HG02623 (cell line): ENCODE results near the gene PCDH9.
A peak's percentile ranks its signal among the peaks of the same experiment; 100 is the strongest.

Experiments used
- ATAC-seq: cut with Tn5 transposase; IDR thresholded peaks from one replicate; pipeline ENCODE4 v1.9.1; 2021; ENCODE audit warnings: moderate library complexity; ENCODE audit not compliant: unreplicated experiment

Gene PCDH9

GRCh38 chr13:66689037-66689619 is 541.0 kb downstream of the PCDH9 start:
- no peak for ATAC-seq

- ATAC-seq = no peak
Measured at GRCh38 chr13:66681403-66681802, 548.7 kb downstream of the PCDH9 start.

GRCh38 chr13:66680031-66680430 is 550.1 kb downstream of the PCDH9 start:
- no peak for ATAC-seq

GRCh38 chr13:66675620-66676019 is 554.5 kb downstream of the PCDH9 start:
- no peak for ATAC-seq

- ATAC-seq = no peak
Measured at GRCh38 chr13:66673401-66673800, 556.7 kb downstream of the PCDH9 start.

- no peak for ATAC-seq
Measured at GRCh38 chr13:66665991-66666390, 564.1 kb downstream of the PCDH9 start.

- no peak for ATAC-seq
Measured at GRCh38 chr13:66663711-66664110, 566.4 kb downstream of the PCDH9 start.

GRCh38 chr13:66663206-66663605 is 566.9 kb downstream of the PCDH9 start:
- no peak for ATAC-seq

GRCh38 chr13:66661336-66661735 is 568.8 kb downstream of the PCDH9 start:
- no peak for ATAC-seq

GRCh38 chr13:66660468-66660813 is 569.7 kb downstream of the PCDH9 start:
- no peak for ATAC-seq

- peak; percentile 76 for ATAC-seq
Measured at GRCh38 chr13:66659701-66660467, 570.3 kb downstream of the PCDH9 start.

GRCh38 chr13:66659286-66659685 is 570.9 kb downstream of the PCDH9 start:
- no peak for ATAC-seq

GRCh38 chr13:66657165-66657881 is 572.8 kb downstream of the PCDH9 start:
- ATAC-seq = no peak

- no peak for ATAC-seq
Measured at GRCh38 chr13:66655847-66656454, 574.2 kb downstream of the PCDH9 start.

- ATAC-seq = no peak
Measured at GRCh38 chr13:66644855-66645460, 585.2 kb downstream of the PCDH9 start.

GRCh38 chr13:66640231-66640630 is 589.9 kb downstream of the PCDH9 start:
- ATAC-seq = peak; percentile 52

GRCh38 chr13:66639044-66639443 is 591.1 kb downstream of the PCDH9 start:
- no peak for ATAC-seq

- ATAC-seq = no peak
Measured at GRCh38 chr13:66635526-66635925, 594.6 kb downstream of the PCDH9 start.

GRCh38 chr13:66634384-66634783 is 595.8 kb downstream of the PCDH9 start:
- no peak for ATAC-seq

- ATAC-seq = no peak
Measured at GRCh38 chr13:66627512-66627911, 602.6 kb downstream of the PCDH9 start.

- ATAC-seq = no peak
Measured at GRCh38 chr13:66624302-66624701, 605.8 kb downstream of the PCDH9 start.
